Activated naive CD8-positive, alpha-beta T cell treated with anti-CD3 and anti-CD28 coated beads, Interleukin-2, amount 50 U/mL, for 16 hours (primary cell): ENCODE results near the gene HTR5A.

Experiments
- DNase-seq: peaks from one replicate; pipeline ENCODE4 v3.0.0-alpha.2; 2020; ENCODE audit warnings: low read depth, low spot score

The HTR5A gene

GRCh38 chr7:155090684-155091083 is 20.6 kb downstream of the HTR5A start:
- no peak for DNase-seq

- no peak for DNase-seq
These were observed 23.5 kb downstream of the HTR5A start for GRCh38 chr7:155093596-155093995.

- no peak for DNase-seq
These were observed 24.6 kb downstream of the HTR5A start for GRCh38 chr7:155094636-155095135.

GRCh38 chr7:155097338-155097737 is 27.2 kb downstream of the HTR5A start:
- DNase-seq: no peak

- DNase-seq: no peak
These were observed 33.7 kb downstream of the HTR5A start for GRCh38 chr7:155103839-155104238.

- DNase-seq: no peak
These were observed 34.8 kb downstream of the HTR5A start for GRCh38 chr7:155104913-155105312.

GRCh38 chr7:155106356-155106755 is 36.2 kb downstream of the HTR5A start:
- no peak for DNase-seq

GRCh38 chr7:155107126-155107525 is 37.0 kb downstream of the HTR5A start:
- DNase-seq: no peak

GRCh38 chr7:155108144-155108901 is 38.2 kb downstream of the HTR5A start:
- no peak for DNase-seq

GRCh38 chr7:155109121-155109520 is 39.0 kb downstream of the HTR5A start:
- no peak for DNase-seq

GRCh38 chr7:155115288-155115687 is 45.2 kb downstream of the HTR5A start:
- no peak for DNase-seq

- no peak for DNase-seq
These were observed 49.8 kb downstream of the HTR5A start for GRCh38 chr7:155119801-155120382.

- no peak for DNase-seq
These were observed 50.3 kb downstream of the HTR5A start for GRCh38 chr7:155120460-155120859.

- no peak for DNase-seq
These were observed 52.7 kb downstream of the HTR5A start for GRCh38 chr7:155122831-155123230.

GRCh38 chr7:155123413-155123812 is 53.3 kb downstream of the HTR5A start:
- no peak for DNase-seq

GRCh38 chr7:155124706-155125105 is 54.6 kb downstream of the HTR5A start:
- DNase-seq: no peak

- DNase-seq: no peak
These were observed 59.1 kb downstream of the HTR5A start for GRCh38 chr7:155129186-155129585.

- DNase-seq: no peak
These were observed 59.7 kb downstream of the HTR5A start for GRCh38 chr7:155129789-155130188.

- DNase-seq: no peak
These were observed 60.4 kb downstream of the HTR5A start for GRCh38 chr7:155130493-155130892.

GRCh38 chr7:155131090-155131489 is 61.0 kb downstream of the HTR5A start:
- no peak for DNase-seq

GRCh38 chr7:155132431-155132830 is 62.3 kb downstream of the HTR5A start:
- DNase-seq: no peak

- DNase-seq: no peak
These were observed 66.6 kb downstream of the HTR5A start for GRCh38 chr7:155136619-155137243.
